ENCODE data around the gene FAM124B. TPM values are rescaled to one million over a fixed set of nuclear protein-coding genes. Genes with fewer than 3 reads are reported as not detected.

The FAM124B gene
- total RNA-seq, 2 donors from 2014 or later: 1.3 to 1.5 TPM

DNA sequence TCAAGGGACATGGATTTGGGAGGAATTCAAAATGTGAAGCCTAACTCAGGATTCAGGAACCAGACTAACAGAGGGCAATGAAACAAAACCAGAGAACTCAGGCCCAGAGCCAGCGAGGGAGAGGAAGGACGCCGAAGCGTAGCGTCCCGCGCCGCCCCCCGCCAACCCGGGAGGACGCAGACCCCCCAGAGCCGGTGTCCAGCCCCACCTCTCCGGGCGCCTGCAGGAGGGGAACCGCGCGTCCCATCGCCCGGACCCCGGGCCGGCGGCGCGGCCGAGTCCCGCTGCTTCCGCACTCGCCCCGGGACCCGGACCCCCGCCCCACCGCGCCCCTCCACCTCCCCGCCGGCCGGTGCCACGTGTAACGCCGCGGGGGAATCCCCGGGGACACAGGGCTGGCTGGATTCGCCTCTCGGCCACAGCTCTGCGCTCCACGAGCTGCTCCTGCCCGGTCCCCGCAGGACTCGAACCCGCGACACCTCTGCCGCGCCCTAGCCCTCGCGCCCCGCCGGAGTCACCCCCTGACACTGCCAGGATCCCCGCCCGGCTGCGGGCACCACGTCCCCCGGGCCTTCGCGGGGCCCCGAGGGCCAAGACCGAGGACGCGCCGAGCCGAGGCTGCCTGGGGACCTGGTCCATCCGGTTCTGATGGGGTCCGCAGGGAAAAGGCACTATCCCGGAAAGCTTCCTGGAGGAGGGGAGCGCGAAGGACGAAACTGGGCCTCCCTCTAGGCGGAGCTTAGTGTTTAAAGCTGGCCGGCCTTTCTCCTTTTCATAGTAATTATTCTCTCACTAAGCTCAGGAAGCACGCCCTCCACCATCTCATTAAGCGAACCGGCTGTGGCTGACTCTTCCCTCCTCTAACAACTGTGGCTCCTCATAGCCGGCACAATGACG is 40.4 kb upstream of the FAM124B start:
- H3K36me3 ChIP-seq: no peaks in the 10 kb centered on the region
- peaks cover 0 to 3% of the 10 kb centered on the region in 2 donors for H3K27me3 ChIP-seq
- peak overlapping the region; percentile 35 to 59 for H3K4me3 ChIP-seq
- TF ChIP-seq, protein P1, sequence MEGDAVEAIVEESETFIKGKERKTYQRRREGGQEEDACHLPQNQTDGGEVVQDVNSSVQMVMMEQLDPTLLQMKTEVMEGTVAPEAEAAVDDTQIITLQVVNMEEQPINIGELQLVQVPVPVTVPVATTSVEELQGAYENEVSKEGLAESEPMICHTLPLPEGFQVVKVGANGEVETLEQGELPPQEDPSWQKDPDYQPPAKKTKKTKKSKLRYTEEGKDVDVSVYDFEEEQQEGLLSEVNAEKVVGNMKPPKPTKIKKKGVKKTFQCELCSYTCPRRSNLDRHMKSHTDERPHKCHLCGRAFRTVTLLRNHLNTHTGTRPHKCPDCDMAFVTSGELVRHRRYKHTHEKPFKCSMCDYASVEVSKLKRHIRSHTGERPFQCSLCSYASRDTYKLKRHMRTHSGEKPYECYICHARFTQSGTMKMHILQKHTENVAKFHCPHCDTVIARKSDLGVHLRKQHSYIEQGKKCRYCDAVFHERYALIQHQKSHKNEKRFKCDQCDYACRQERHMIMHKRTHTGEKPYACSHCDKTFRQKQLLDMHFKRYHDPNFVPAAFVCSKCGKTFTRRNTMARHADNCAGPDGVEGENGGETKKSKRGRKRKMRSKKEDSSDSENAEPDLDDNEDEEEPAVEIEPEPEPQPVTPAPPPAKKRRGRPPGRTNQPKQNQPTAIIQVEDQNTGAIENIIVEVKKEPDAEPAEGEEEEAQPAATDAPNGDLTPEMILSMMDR (IDR thresholded peaks at IDR 0.05): no peak
- no peak for DNase-seq (ENCODE audit: low spot score)
- H3K4me1 ChIP-seq: peaks cover 0 to 11% of the 10 kb centered on the region in 2 donors
- no peaks in the 10 kb centered on the region for H3K9me3 ChIP-seq
- no peak overlapping the region for H3K27ac ChIP-seq

DNA sequence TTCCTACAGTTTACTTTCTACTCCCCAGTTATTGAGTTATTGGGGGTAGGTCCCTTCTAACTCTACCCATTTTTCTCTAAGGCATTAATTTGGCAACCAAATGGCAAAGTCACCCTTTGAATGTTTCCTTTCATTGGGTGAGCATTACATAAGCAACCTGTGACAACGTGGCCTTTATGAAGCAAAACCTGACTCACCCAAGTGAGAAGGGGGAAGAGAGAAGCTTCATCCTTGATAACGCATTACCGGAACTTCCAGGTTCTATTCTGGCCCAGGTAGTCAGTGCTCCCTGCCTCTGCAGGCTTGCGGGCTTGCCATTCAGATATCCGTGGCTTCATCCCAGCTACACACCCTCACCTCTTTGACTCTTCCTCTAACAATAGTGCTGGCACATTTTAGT is 39.1 kb upstream of the FAM124B start:
- Histone ChIP-seq H3K27ac (no peak overlapping the region), H3K36me3 (no peaks in the 10 kb centered on the region), H3K4me3 (no peak overlapping the region), H3K4me1 (peaks cover 0 to 11% of the 10 kb centered on the region in 2 donors), H3K27me3 (peaks cover 0 to 3% of the 10 kb centered on the region in 2 donors), H3K9me3 (no peaks in the 10 kb centered on the region)
- TF ChIP-seq, protein P1 (IDR thresholded peaks at IDR 0.05): no peak
- no peak for DNase-seq (ENCODE audit: low spot score)

DNA sequence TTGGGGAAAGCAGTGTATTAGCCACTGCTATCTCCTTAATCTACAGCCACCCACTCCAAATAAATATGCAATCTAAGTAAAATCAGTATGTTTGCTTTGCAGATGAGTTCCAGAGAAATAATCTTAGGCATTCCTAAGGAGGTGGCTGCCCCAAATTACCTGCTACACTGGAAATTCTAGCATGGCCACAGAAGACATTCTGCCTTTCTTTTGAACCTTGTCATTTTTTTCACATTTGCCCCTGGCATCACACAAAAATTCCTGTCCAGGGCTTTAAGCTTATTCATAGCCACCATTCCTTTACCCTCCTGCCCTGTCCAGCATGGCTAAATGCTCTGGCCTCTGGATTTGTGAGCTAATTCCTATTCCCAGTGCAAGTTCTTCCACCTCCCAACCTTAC is 36.8 kb upstream of the FAM124B start:
- Histone ChIP-seq H3K27me3 (peaks cover 0 to 3% of the 10 kb centered on the region in 2 donors), H3K36me3 (no peaks in the 10 kb centered on the region), H3K4me1 (peaks cover 0 to 11% of the 10 kb centered on the region in 2 donors), H3K4me3 (no peak overlapping the region), H3K27ac (no peak overlapping the region), H3K9me3 (no peaks in the 10 kb centered on the region)
- DNase-seq (ENCODE audit: low spot score): no peak
- TF ChIP-seq, protein P1 (IDR thresholded peaks at IDR 0.05): no peak

DNA sequence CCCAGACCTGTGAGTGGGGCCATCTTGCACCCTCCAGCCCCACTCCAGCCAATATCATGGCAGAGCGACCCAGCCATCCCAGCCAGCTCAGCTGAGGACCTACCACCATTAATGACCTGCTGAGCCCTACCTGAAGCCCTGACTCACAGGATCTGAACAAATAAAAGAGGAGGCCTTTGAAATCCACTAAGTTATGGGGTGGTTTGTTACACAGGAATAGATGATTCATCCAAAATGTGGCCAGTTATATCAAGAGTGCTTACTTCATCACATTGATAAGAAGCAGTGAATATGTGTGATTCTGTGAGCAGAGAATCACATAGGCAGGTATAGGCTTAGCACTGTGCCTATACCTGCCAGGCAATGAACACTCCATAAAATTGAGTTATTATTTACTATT is 34.7 kb upstream of the FAM124B start:
- Histone ChIP-seq H3K4me3 (no peak overlapping the region), H3K36me3 (no peaks in the 10 kb centered on the region), H3K27me3 (no peaks in the 10 kb centered on the region), H3K27ac (no peak overlapping the region), H3K4me1 (peaks cover 0 to under 1% of the 10 kb centered on the region in 2 donors), H3K9me3 (no peaks in the 10 kb centered on the region)
- TF ChIP-seq, protein P1 (IDR thresholded peaks at IDR 0.05): no peak
- DNase-seq (ENCODE audit: low spot score): no peak

DNA sequence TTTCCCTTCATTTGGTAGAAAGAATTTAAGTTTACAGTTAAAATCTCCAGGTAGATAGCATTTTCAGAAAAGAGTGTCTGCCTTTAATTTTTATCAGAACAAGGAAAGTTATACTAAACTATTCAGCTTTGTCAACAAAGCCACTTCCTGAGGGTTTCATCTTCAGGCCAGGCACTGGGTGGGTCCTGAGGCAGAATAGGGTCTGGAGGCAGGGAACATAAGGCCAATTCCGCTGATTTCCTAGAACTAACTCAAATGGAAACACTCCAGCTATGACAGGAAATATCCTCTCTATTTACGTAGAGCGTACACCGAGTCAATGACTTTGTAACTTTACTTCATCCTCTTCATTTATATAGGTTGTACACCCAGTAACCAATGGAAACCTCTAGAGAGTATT is 32.7 kb upstream of the FAM124B start:
- no peak overlapping the region for H3K27ac ChIP-seq
- peaks cover 0 to 4% of the 10 kb centered on the region in 2 donors for H3K9me3 ChIP-seq
- H3K27me3 ChIP-seq: no peaks in the 10 kb centered on the region
- H3K4me1 ChIP-seq: no peaks in the 10 kb centered on the region
- TF ChIP-seq, protein P1 (IDR thresholded peaks at IDR 0.05): no peak
- no peak overlapping the region for H3K4me3 ChIP-seq
- no peak for DNase-seq (ENCODE audit: low spot score)
- no peaks in the 10 kb centered on the region for H3K36me3 ChIP-seq
